Breast epithelium (tissue), 4 donors: ENCODE measurements around the gene NSD2. TPM values are rescaled to one million over a fixed set of nuclear protein-coding genes. Genes with fewer than 3 reads are reported as not detected.

Source experiments
- DNase-seq, 2 donors: peaks; one replicate each; pipeline ENCODE4 v3.0.0-alpha.2; 2019; ENCODE audit warnings: low spot score in 2 of 2
- H3K27ac ChIP-seq, 2 donors: fragments of 200-600 bp; sonication (generic) in 1 of 2; one replicate each; pipeline ENCODE4 v1.5.1; 2016 to 2019; ENCODE audit warnings: mild to moderate bottlenecking in 1 of 2
- H3K27me3 ChIP-seq, 2 donors: fragments of 200-600 bp; sonication (generic) in 1 of 2; one replicate each; pipeline versions ENCODE4 v1.5.1 to v1.6.0; 2017 to 2019; ENCODE audit warnings: control low read depth in 1 of 2, mild to moderate bottlenecking in 1 of 2
- H3K36me3 ChIP-seq: fragments of 200-600 bp; one replicate; pipeline ENCODE4 v1.5.1; 2019
- H3K4me1 ChIP-seq, 2 donors: fragments of 200-600 bp; sonication (generic); one replicate each; pipeline ENCODE4 v1.5.1; 2016 to 2019; ENCODE audit warnings: control low read depth in 1 of 2
- H3K4me3 ChIP-seq, 3 donors: fragments of 200-600 bp; sonication (generic); 1 replicate in 2 of 3; 2 replicates in 1 of 3; pipeline ENCODE4 v1.5.1; 2016 to 2019; ENCODE audit warnings: mild to moderate bottlenecking in 3 of 3, moderate library complexity in 2 of 3
- H3K9me3 ChIP-seq, 2 donors: fragments of 200-600 bp; sonication (generic) in 1 of 2; one replicate each; pipeline ENCODE4 v1.5.1; 2016 to 2019; ENCODE audit warnings: control low read depth in 1 of 2
- POLR2A ChIP-seq: fragments of 450-650 bp; IDR thresholded peaks from one replicate; pipeline ENCODE4 v1.6.1; 2016; ENCODE audit warnings: antibody characterized with exemption, mild to moderate bottlenecking, moderate library complexity
- POLR2AphosphoS5 ChIP-seq, 3 donors: sonication (generic); formaldehyde crosslinking; IDR thresholded peaks; one replicate each; pipeline ENCODE4 v1.6.1; 2017; ENCODE audit warnings: antibody characterized with exemption in 3 of 3
- intact Hi-C: fragments of 100-400 bp; cut with DNase I; formaldehyde crosslinking; loops from one replicate; pipeline ENCODE4 v1.15.1; 2023; ENCODE audit warnings: low total_unique reads
- total RNA-seq, 3 donors: library from RNA; depleted of rRNA; stranded (reverse); fragments of >200 nt; gene quantifications; one replicate each; pipeline ENCODE4 v1.1.0, GENCODE V29; 2016
- TF ChIP-seq, protein P1 (sequence below), 3 donors: fragments of 450-650 bp; IDR thresholded peaks; one replicate each; pipeline ENCODE4 v1.5.1; 2016 to 2017; ENCODE audit warnings: antibody characterized with exemption in 3 of 3, mild to moderate bottlenecking in 3 of 3, moderate library complexity in 3 of 3

The NSD2 gene
- total RNA-seq, 3 donors from 2014 or later = 24.6 to 36.7 (median 30.8) TPM

GRCh38 chr4:1836650-1837049 lies 34.5 kb upstream of the NSD2 start:
- no peak overlapping the region for H3K27ac ChIP-seq
- TF ChIP-seq POLR2AphosphoS5 (IDR thresholded peaks at IDR 0.05) (no peak), POLR2A (no peak)
- TF ChIP-seq, protein P1, sequence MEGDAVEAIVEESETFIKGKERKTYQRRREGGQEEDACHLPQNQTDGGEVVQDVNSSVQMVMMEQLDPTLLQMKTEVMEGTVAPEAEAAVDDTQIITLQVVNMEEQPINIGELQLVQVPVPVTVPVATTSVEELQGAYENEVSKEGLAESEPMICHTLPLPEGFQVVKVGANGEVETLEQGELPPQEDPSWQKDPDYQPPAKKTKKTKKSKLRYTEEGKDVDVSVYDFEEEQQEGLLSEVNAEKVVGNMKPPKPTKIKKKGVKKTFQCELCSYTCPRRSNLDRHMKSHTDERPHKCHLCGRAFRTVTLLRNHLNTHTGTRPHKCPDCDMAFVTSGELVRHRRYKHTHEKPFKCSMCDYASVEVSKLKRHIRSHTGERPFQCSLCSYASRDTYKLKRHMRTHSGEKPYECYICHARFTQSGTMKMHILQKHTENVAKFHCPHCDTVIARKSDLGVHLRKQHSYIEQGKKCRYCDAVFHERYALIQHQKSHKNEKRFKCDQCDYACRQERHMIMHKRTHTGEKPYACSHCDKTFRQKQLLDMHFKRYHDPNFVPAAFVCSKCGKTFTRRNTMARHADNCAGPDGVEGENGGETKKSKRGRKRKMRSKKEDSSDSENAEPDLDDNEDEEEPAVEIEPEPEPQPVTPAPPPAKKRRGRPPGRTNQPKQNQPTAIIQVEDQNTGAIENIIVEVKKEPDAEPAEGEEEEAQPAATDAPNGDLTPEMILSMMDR (IDR thresholded peaks at IDR 0.05) = no peak
- H3K36me3 ChIP-seq = peaks cover 4% of the 10 kb centered on the region
- no peak for DNase-seq
- H3K4me3 ChIP-seq = no peak overlapping the region
- intact Hi-C loops = no loop called here
- no peaks in the 10 kb centered on the region for H3K9me3 ChIP-seq
- H3K27me3 ChIP-seq = no peaks in the 10 kb centered on the region
- H3K4me1 ChIP-seq = no peaks in the 10 kb centered on the region

DNA sequence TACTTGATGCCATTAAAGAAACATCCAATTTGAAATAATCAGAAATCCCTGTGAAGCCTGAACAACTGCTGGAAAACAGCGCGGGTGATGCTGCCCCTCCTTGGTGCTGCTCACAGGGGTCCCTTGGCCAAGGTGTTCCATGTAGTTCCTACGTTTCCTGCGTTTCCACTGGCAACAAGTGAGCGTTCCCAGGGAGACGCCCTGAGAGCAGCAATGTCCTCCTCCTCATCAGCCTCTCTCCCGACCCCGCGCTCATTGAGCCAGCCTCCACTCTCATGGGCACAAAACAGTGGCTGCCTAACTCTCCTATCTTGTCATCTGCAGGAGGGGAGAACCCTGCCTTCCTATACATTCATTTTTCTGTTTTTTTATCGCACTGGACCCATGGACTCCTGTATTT lies 34.1 kb upstream of the NSD2 start:
- H3K4me1 ChIP-seq = no peaks in the 10 kb centered on the region
- intact Hi-C loops = no loop called here
- H3K27ac ChIP-seq = no peak overlapping the region
- no peak overlapping the region for H3K4me3 ChIP-seq
- no peaks in the 10 kb centered on the region for H3K27me3 ChIP-seq
- no peak for DNase-seq
- H3K9me3 ChIP-seq = no peaks in the 10 kb centered on the region
- peaks cover 4% of the 10 kb centered on the region for H3K36me3 ChIP-seq
- TF ChIP-seq POLR2AphosphoS5 (IDR thresholded peaks at IDR 0.05) (no peak), POLR2A (no peak)
- TF ChIP-seq, protein P1 (IDR thresholded peaks at IDR 0.05) = no peak

GRCh38 chr4:1839282-1839681 lies 31.9 kb upstream of the NSD2 start:
- Histone ChIP-seq H3K4me3 (no peak overlapping the region), H3K27ac (no peak overlapping the region), H3K36me3 (peaks cover 4% of the 10 kb centered on the region), H3K4me1 (no peaks in the 10 kb centered on the region), H3K9me3 (no peaks in the 10 kb centered on the region), H3K27me3 (no peaks in the 10 kb centered on the region)
- intact Hi-C loops = no loop called here
- TF ChIP-seq, protein P1 (IDR thresholded peaks at IDR 0.05) = no peak
- TF ChIP-seq POLR2A (no peak), POLR2AphosphoS5 (IDR thresholded peaks at IDR 0.05) (no peak)
- no peak for DNase-seq

- intact Hi-C loops = no loop called here
- Histone ChIP-seq H3K4me3 (no peak overlapping the region), H3K36me3 (no peaks in the 10 kb centered on the region), H3K4me1 (no peaks in the 10 kb centered on the region), H3K27me3 (no peaks in the 10 kb centered on the region), H3K27ac (no peak overlapping the region), H3K9me3 (no peaks in the 10 kb centered on the region)
- DNase-seq = no peak
- no peak for TF ChIP-seq POLR2AphosphoS5 (IDR thresholded peaks at IDR 0.05)
- TF ChIP-seq, protein P1 (IDR thresholded peaks at IDR 0.05) = no peak
- no peak for TF ChIP-seq POLR2A
Measured at GRCh38 chr4:1841201-1841886, 29.8 kb upstream of the NSD2 start.

DNA sequence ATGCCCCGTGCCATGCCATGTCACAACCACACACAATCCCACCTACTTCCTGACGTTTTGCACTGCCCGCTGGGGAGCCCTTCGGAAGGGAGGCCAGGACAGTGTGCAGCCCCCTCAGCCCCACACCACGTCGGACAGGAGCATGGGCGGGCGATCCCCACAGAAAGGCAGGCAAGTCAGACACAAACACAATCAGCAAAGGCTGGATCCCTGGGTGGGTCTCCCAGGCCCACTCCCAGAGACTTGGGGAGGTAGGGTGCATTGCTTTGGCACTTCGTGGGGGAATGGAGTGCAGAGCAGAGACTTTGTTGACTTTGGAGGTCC lies 29.3 kb upstream of the NSD2 start:
- H3K4me3 ChIP-seq = no peak overlapping the region
- no peaks in the 10 kb centered on the region for H3K9me3 ChIP-seq
- TF ChIP-seq POLR2AphosphoS5 (IDR thresholded peaks at IDR 0.05) (no peak), POLR2A (no peak)
- TF ChIP-seq, protein P1 (IDR thresholded peaks at IDR 0.05) = no peak
- no peak for DNase-seq
- no peak overlapping the region for H3K27ac ChIP-seq
- no peaks in the 10 kb centered on the region for H3K4me1 ChIP-seq
- intact Hi-C loops = no loop called here
- no peaks in the 10 kb centered on the region for H3K36me3 ChIP-seq
- H3K27me3 ChIP-seq = no peaks in the 10 kb centered on the region
